Heart left ventricle (tissue), 16 donors: ENCODE results near the gene LRRC36. TPM values are rescaled to one million over a fixed set of nuclear protein-coding genes. Genes with fewer than 3 reads are reported as not detected.

Experiments
- ATAC-seq, 4 donors: fragments of 200-7000 bp; cut with Tn5 transposase; one replicate each; pipeline ENCODE4 v1.9.1; 2020 to 2022; ENCODE audit warnings: moderate library complexity in 4 of 4, mild to moderate bottlenecking in 3 of 4, moderate number of reproducible peaks in 1 of 4
- DNase-seq, 5 donors: peaks; one replicate each; pipeline ENCODE4 v3.0.0-alpha.2; 2020
- H3K27ac ChIP-seq, 12 donors: fragments of 200-600 bp; sonication (generic) in 4 of 12; one replicate each; pipeline versions ENCODE4 v1.5.0 to v1.8.0; 2016 to 2022; ENCODE audit warnings: mild to moderate bottlenecking in 2 of 12
- H3K27me3 ChIP-seq, 9 donors: fragments of 200-600 bp; sonication (generic) in 2 of 9; one replicate each; pipeline versions ENCODE4 v1.5.1 to v1.8.0; 2016 to 2022; ENCODE audit warnings: mild to moderate bottlenecking in 3 of 9
- H3K36me3 ChIP-seq, 9 donors: fragments of 200-600 bp; sonication (generic) in 2 of 9; one replicate each; pipeline versions ENCODE4 v1.5.0 to v1.8.0; 2018 to 2022; ENCODE audit warnings: mild to moderate bottlenecking in 2 of 9
- H3K4me1 ChIP-seq, 12 donors: fragments of 200-600 bp; sonication (generic) in 4 of 12; one replicate each; pipeline versions ENCODE4 v1.5.0 to v1.8.0; 2016 to 2022; ENCODE audit warnings: mild to moderate bottlenecking in 3 of 12
- H3K4me3 ChIP-seq, 12 donors: fragments of 200-600 bp; sonication (generic) in 4 of 12; one replicate each; pipeline versions ENCODE4 v1.5.0 to v1.8.0; 2017 to 2022; ENCODE audit warnings: mild to moderate bottlenecking in 9 of 12, moderate library complexity in 4 of 12
- H3K9me3 ChIP-seq, 12 donors: fragments of 200-600 bp; sonication (generic) in 4 of 12; one replicate each; pipeline versions ENCODE4 v1.5.0 to v1.8.0; 2016 to 2022; ENCODE audit warnings: mild to moderate bottlenecking in 1 of 12
- POLR2A ChIP-seq, 2 donors: fragments of 450-650 bp; IDR thresholded peaks; one replicate each; pipeline ENCODE4 v1.6.1; 2017; ENCODE audit warnings: antibody characterized with exemption in 2 of 2, mild to moderate bottlenecking in 2 of 2, moderate library complexity in 2 of 2
- WGBS, 4 donors: extraction: QIAGEN DNeasy Blood & Tissue Kit in 2 of 4; methylation state at CpG; one replicate each; pipeline versions ENCODE4 v1.1.5 to v1.1.7; 2013 to 2018; 5-methylcytosine and 5-hydroxymethylcytosine counted together
- intact Hi-C, 10 donors: fragments of 100-400 bp; cut with DNase I; formaldehyde crosslinking; loops; one replicate each; pipeline versions ENCODE4 v1.11.1 to v1.14.2; 2022
- polyA plus RNA-seq, 2 donors: library from polyadenylated mRNA; stranded (reverse); fragments of 200-250 nt; gene quantifications; one replicate each; pipeline ENCODE4 v1.2.3, GENCODE V29; 2013
- total RNA-seq, 9 donors: library from RNA; depleted of rRNA in 2 of 9; stranded (reverse); fragments of >200 nt in 2 of 9; fragmentation: NEBNext Ultra II Directional in 3 of 9; extraction: Animal tissue kit (Norgen Biotek cat#: 25700) in 3 of 9; gene quantifications; one replicate each; pipeline versions ENCODE4 v1.1.0 to v1.2.4, GENCODE V29; 2016 to 2023
- TF ChIP-seq, protein P1 (sequence below), 12 donors: fragments of 200-600 bp; sonication (generic) in 4 of 12; IDR thresholded peaks; one replicate each; pipeline versions ENCODE4 v1.5.0 to v1.8.0; 2018 to 2022; ENCODE audit warnings: antibody characterized with exemption in 12 of 12, mild to moderate bottlenecking in 5 of 12
- donor health status: ischemic (EF 13 %, LVEDD 7.1; RV severe dilation, severe dysfunction).
- donor health status: healthy with polysubstance abuse.
- donor health status: DM: no; HTN: yes; CAD: no.
- donor health status: DM: no; HTN: no; CAD: no.
- donor health status: ischemic (EF 25% LVEDD 6.9; RV normal size, moderate dysfunction).
- donor health status: ischemic (EF 25% LVEDD 5.7; RV mildly dilated, moderate dysfunction).
- donor health status: healthy.
- donor health status: DM: yes; HTN: yes; CAD: no.
- donor health status: ischemic (EF 35%, LVEDD 5.7; RV mildly dilated, moderate dysfunction).
- donor health status: nonischemic (EF 11% LVEDD 7.7; RV severe dilation, severe dysfunction).
- donor health status: DM: yes; HTN: yes; CAD: no.
- donor health status: PGD.
- donor health status: ischemic (EF 29% LVEDD 5.4; RV normal size, mild dysfunction).
- donor health status: nonischemic (EF 23%, LVEDD 6.1; RV moderate dilation, normal function).

LRRC36 gene
- total and polyA plus RNA-seq, 11 donors = 0.15 to 0.42 (median 0.27) TPM; not detected in 8

DNA sequence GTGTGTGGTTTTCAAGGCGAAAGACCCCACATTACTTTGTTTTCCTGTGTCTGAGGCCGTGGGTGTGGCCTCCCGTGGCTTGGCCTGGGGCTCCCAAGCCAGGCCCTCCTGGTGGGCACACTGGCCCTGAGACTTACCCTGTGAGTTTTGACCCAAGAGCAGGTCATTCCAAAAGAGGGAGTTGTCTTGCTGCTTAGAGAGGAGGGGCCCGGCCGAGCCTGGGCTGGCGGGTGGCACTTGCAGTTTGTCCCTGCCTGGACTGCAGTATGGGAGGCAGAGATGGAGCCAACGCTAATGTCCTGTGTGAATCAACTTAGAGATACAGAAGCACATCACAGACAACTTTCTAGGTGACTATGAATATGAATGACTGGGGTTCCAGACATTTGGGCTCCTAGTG, 24.5 kb upstream of the LRRC36 start:
- 74 to 88% (median 80%) methylated on average over 7 of the region's 7 CpGs for WGBS, 4 donors
- Histone ChIP-seq H3K4me1 (peaks cover 0 to 9% (median 2%) of the 10 kb centered on the region in 12 donors), H3K27ac (no peak overlapping the region), H3K36me3 (no peaks in the 10 kb centered on the region), H3K4me3 (no peak overlapping the region), H3K27me3 (no peaks in the 10 kb centered on the region), H3K9me3 (no peaks in the 10 kb centered on the region)
- TF ChIP-seq POLR2A (IDR thresholded peaks at IDR 0.05) = no peak
- TF ChIP-seq, protein P1, sequence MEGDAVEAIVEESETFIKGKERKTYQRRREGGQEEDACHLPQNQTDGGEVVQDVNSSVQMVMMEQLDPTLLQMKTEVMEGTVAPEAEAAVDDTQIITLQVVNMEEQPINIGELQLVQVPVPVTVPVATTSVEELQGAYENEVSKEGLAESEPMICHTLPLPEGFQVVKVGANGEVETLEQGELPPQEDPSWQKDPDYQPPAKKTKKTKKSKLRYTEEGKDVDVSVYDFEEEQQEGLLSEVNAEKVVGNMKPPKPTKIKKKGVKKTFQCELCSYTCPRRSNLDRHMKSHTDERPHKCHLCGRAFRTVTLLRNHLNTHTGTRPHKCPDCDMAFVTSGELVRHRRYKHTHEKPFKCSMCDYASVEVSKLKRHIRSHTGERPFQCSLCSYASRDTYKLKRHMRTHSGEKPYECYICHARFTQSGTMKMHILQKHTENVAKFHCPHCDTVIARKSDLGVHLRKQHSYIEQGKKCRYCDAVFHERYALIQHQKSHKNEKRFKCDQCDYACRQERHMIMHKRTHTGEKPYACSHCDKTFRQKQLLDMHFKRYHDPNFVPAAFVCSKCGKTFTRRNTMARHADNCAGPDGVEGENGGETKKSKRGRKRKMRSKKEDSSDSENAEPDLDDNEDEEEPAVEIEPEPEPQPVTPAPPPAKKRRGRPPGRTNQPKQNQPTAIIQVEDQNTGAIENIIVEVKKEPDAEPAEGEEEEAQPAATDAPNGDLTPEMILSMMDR (IDR thresholded peaks at IDR 0.05) = no peak
- ATAC-seq (no peak), DNase-seq (no peak)
- intact Hi-C loops = no loop called here

DNA sequence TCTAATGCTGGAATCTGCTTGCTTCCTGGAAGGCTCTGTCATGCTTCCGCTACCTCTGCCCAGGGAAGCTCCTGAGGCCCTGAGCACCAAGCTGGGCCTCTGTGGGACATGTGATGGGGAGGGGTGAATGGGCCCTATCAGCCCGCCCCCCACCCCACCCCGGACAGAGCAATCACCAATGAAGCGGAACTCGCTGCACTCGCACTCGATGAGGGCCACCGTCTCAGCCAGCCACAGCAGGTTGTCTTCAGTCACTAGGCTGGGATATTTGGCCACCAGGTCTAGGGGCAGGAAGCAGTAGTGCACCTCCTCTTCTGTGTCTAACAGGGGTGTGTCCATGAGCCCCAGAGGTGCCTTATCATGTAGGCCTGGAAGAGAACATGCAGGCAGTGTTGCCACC, 23.6 kb upstream of the LRRC36 start:
- H3K4me1 ChIP-seq = peaks cover 0 to 9% (median 2%) of the 10 kb centered on the region in 12 donors
- WGBS, 4 donors = 86 to 89% (median 89%) methylated on average over 7 to 8 of the region's 8 CpGs; no CpG with 5 or more reads in 1 of the 4 donors
- TF ChIP-seq, protein P1 (IDR thresholded peaks at IDR 0.05) = no peak
- no peak for TF ChIP-seq POLR2A (IDR thresholded peaks at IDR 0.05)
- intact Hi-C loops = no loop called here
- no peak overlapping the region for H3K4me3 ChIP-seq
- H3K36me3 ChIP-seq = no peaks in the 10 kb centered on the region
- no peaks in the 10 kb centered on the region for H3K9me3 ChIP-seq
- H3K27ac ChIP-seq = no peak overlapping the region
- no peaks in the 10 kb centered on the region for H3K27me3 ChIP-seq
- ATAC-seq (no peak), DNase-seq (no peak)

DNA sequence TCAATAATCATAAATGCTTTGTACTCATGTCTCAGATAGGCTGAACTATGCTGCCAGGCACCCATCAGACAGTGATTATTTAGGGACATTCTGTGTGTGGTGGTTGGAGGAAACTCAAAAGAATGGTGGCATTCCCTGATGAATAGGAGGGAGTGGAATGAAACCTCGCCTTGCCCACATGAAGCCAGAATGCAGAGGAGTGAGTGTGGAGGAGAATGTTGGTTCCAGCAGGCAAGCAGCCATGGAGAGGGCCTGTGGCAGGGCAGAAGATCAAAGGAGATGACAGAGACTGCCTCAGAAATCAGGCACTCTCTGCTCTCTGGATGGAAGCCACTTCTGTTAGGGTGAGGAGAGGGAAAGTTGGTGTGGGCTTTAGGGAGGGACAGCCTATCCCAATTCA, 22.6 kb upstream of the LRRC36 start:
- Histone ChIP-seq H3K4me1 (peaks cover 0 to 9% (median 2%) of the 10 kb centered on the region in 12 donors), H3K9me3 (no peaks in the 10 kb centered on the region), H3K36me3 (no peaks in the 10 kb centered on the region), H3K4me3 (no peak overlapping the region), H3K27ac (no peak overlapping the region), H3K27me3 (no peaks in the 10 kb centered on the region)
- 67 to 84% (median 84%) methylated on average over 1 of the region's 1 CpG for WGBS, 4 donors
- intact Hi-C loops = no loop called here
- no peak for TF ChIP-seq POLR2A (IDR thresholded peaks at IDR 0.05)
- TF ChIP-seq, protein P1 (IDR thresholded peaks at IDR 0.05) = no peak
- ATAC-seq (no peak), DNase-seq (no peak)

DNA sequence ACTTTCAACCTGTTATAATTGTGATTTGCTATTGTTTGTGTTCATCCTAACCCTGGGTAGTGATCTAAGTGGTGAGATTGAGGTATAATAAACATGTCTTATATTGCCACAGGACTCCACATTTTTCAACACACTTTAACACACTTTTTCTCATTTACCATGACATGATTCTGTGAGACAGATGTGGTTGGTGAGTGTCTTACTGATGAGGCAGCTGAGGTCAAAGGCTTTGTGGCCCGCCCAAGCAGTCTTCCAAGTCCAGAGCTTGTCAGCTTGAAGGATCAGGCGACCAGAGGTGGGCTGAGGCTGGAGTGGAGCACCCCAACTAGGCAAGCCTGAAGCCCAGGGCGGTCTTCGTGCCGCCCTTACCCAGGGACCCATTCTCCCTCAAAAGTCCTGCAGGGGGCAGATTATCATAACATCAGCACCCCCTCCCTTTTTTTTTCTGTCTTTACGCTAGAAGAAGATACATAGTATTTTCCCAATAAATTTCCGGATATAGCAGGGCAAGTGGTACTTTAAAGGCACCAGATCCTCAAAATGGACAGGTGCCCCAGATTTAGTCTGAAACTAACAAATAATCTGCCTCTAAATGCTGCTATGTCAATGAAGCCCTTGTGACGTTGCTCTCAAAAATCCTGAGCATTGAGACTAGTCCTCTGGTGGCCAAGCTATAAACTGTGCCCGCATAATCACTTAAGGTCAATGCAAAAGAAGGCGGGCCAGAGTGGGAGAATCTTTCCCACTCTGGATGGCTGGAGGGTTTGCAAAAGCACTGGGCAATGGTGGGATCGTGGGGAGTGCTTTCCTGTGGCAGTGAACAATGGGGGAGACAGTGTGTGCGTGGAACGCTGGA, 21.2 kb upstream of the LRRC36 start:
- no peaks in the 10 kb centered on the region for H3K36me3 ChIP-seq
- no peak for ATAC-seq
- H3K27me3 ChIP-seq = no peaks in the 10 kb centered on the region
- TF ChIP-seq, protein P1 (IDR thresholded peaks at IDR 0.05) = no peak
- no peak for TF ChIP-seq POLR2A (IDR thresholded peaks at IDR 0.05)
- WGBS, 4 donors = 81 to 90% (median 86%) methylated on average over 13 of the region's 13 CpGs
- H3K4me3 ChIP-seq = no peak overlapping the region
- no peak for DNase-seq
- no peak overlapping the region for H3K27ac ChIP-seq
- intact Hi-C loops = no loop called here
- no peaks in the 10 kb centered on the region for H3K9me3 ChIP-seq
- peaks cover 0 to 9% (median 2%) of the 10 kb centered on the region in 12 donors for H3K4me1 ChIP-seq
